Gastroesophageal sphincter (tissue), 3 donors: Measurements from ENCODE around the gene THBS3.

Experiments
- EP300 ChIP-seq: sonication (generic); formaldehyde crosslinking; IDR thresholded peaks from one replicate; pipeline ENCODE4 v1.6.1; 2017; ENCODE audit warnings: antibody characterized with exemption, mild to moderate bottlenecking
- POLR2A ChIP-seq, 2 donors: fragments of 450-650 bp; IDR thresholded peaks; one replicate each; pipeline ENCODE4 v1.6.1; 2017; ENCODE audit warnings: antibody characterized with exemption in 2 of 2, mild to moderate bottlenecking in 2 of 2, moderate library complexity in 1 of 2
- POLR2AphosphoS5 ChIP-seq: sonication (generic); formaldehyde crosslinking; IDR thresholded peaks from one replicate; pipeline ENCODE4 v1.6.1; 2017; ENCODE audit warnings: antibody characterized with exemption
- TF ChIP-seq, protein P1 (sequence below), 4 experiments: fragments of 200-600 bp in 2 of 4; fragments of 450-650 bp in 2 of 4; sonication (generic) in 1 of 4; IDR thresholded peaks; one replicate each; pipeline ENCODE4 v1.5.1; 2017 to 2019; ENCODE audit warnings: antibody characterized with exemption in 4 of 4, mild to moderate bottlenecking in 2 of 4, moderate library complexity in 2 of 4

DNA sequence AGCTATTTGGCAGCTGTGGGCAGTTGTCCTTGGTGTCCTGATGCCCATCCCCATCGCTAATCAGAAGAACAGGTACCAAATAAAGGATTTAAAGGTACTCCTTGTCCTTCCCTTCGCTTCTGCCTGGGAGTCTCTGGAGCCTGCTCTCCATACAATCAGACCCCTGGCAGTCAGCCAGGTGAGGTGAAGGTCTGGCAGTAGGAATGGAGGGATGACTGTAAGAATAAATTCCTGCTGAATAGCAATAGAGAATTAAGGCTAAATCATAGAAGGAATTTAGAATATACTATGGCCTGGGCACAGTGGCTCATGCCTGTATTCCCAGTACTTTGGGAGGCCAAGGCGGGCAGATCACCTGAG lies 9.2 kb downstream of the THBS3 start:
- TF ChIP-seq, protein P1, sequence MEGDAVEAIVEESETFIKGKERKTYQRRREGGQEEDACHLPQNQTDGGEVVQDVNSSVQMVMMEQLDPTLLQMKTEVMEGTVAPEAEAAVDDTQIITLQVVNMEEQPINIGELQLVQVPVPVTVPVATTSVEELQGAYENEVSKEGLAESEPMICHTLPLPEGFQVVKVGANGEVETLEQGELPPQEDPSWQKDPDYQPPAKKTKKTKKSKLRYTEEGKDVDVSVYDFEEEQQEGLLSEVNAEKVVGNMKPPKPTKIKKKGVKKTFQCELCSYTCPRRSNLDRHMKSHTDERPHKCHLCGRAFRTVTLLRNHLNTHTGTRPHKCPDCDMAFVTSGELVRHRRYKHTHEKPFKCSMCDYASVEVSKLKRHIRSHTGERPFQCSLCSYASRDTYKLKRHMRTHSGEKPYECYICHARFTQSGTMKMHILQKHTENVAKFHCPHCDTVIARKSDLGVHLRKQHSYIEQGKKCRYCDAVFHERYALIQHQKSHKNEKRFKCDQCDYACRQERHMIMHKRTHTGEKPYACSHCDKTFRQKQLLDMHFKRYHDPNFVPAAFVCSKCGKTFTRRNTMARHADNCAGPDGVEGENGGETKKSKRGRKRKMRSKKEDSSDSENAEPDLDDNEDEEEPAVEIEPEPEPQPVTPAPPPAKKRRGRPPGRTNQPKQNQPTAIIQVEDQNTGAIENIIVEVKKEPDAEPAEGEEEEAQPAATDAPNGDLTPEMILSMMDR (IDR thresholded peaks at IDR 0.05), result no peak
- no peak for TF ChIP-seq EP300
- no peak for TF ChIP-seq POLR2A (IDR thresholded peaks at IDR 0.05)
- no peak for TF ChIP-seq POLR2AphosphoS5
